K562 (cell line): ENCODE data around the gene USP4. TPM values are rescaled to one million over a fixed set of nuclear protein-coding genes. Genes with fewer than 3 reads are reported as not detected.

Experiments
- CREB1 ChIP-seq, 2 experiments: sonication (generic) in 1 of 2; formaldehyde crosslinking in 1 of 2; IDR thresholded peaks; 2 replicates each; pipeline versions ENCODE4 v1.6.1 to v1.8.0; 2012 to 2022; ENCODE audit warnings: inconsistent platforms in 1 of 2, mild to moderate bottlenecking in 1 of 2, missing genetic modification reagents in 1 of 2, moderate library complexity in 1 of 2
- ELF1 ChIP-seq: fragments of 200-800 bp; sonication (Bioruptor generic); IDR thresholded peaks from 2 replicates; pipeline ENCODE4 v1.6.1; 2016; ENCODE audit warnings: missing genetic modification characterization, missing compliant biosample characterization
- ETV5 ChIP-seq: sonication (generic); formaldehyde crosslinking; IDR thresholded peaks from 2 replicates; pipeline ENCODE4 v1.4.0; 2020; ENCODE audit warnings: low read depth, mild to moderate bottlenecking, missing genetic modification reagents
- GATA2 ChIP-seq: sonication (generic); formaldehyde crosslinking; IDR thresholded peaks from 2 replicates; pipeline ENCODE4 v1.4.0; 2020; ENCODE audit warnings: mild to moderate bottlenecking, missing genetic modification reagents
- ILK ChIP-seq: fragments of 450-650 bp; IDR thresholded peaks from 2 replicates; pipeline ENCODE4 v1.6.1; 2016; ENCODE audit warnings: missing genetic modification characterization, low read depth, mild to moderate bottlenecking, missing compliant biosample characterization, moderate library complexity, borderline replicate concordance
- MEIS2 ChIP-seq: fragments of 450-650 bp; IDR thresholded peaks from 2 replicates; pipeline ENCODE4 v1.6.1; 2014; ENCODE audit warnings: mild to moderate bottlenecking; ENCODE audit not compliant: partially characterized antibody
- MTF1 ChIP-seq: fragments of 250-450 bp; sonication (Bioruptor Pico); IDR thresholded peaks from 2 replicates; pipeline ENCODE4 v1.9.0; 2021; ENCODE audit warnings: moderate library complexity, mild to moderate bottlenecking, inconsistent platforms, borderline replicate concordance
- NCOA2 ChIP-seq, 2 experiments: fragments of 450-650 bp; IDR thresholded peaks; 2 replicates each; pipeline ENCODE4 v1.6.1; 2018; ENCODE audit warnings: mild to moderate bottlenecking in 2 of 2, moderate library complexity in 1 of 2; ENCODE audit not compliant: partially characterized antibody in 2 of 2
- PCBP1 ChIP-seq: fragments of 200-400 bp; formaldehyde crosslinking; IDR thresholded peaks from 2 replicates; pipeline ENCODE4 v1.6.1; 2018; ENCODE audit warnings: mild to moderate bottlenecking, low read depth, low read length; ENCODE audit not compliant: poor library complexity, severe bottlenecking
- SREBF1 ChIP-seq: fragments of 150-350 bp; IDR thresholded peaks from 2 replicates; pipeline ENCODE4 v1.6.1; 2014; ENCODE audit warnings: antibody characterized with exemption, low read depth, low read length, borderline replicate concordance
- ZBTB7A ChIP-seq: IDR thresholded peaks from 2 replicates; pipeline ENCODE4 v1.6.1; 2011; ENCODE audit warnings: low read depth, mild to moderate bottlenecking, low read length, moderate library complexity, borderline replicate concordance; ENCODE audit not compliant: control insufficient read depth
- ZNF431 ChIP-seq: sonication (generic); formaldehyde crosslinking; IDR thresholded peaks from 2 replicates; pipeline ENCODE4 v1.8.0; 2022; ENCODE audit warnings: mild to moderate bottlenecking, missing genetic modification reagents
- ZNF507 ChIP-seq: conservative IDR thresholded peaks from 2 replicates; pipeline ENCODE4 v1.6.1; 2017; ENCODE audit warnings: missing genetic modification characterization, missing compliant biosample characterization
- polyA plus RNA-seq, 8 experiments: library from polyadenylated mRNA; depleted of rRNA in 4 of 8; stranded (reverse) in 5 of 8; unstranded in 3 of 8; fragments of >200 nt; fragmentation: Nextera tagmentation in 2 of 8; fragmentation: Illumina TruSeq in 1 of 8; extraction: Ambion mirVana in 2 of 8; extraction: Trizol in 1 of 8; gene quantifications; 2 replicates each; pipeline versions ENCODE4 v1.2.1 to v1.2.3, GENCODE V29; 2011 to 2014; ENCODE audit warnings: inconsistent platforms in 1 of 8, missing spikeins in 1 of 8
- total RNA-seq, 7 experiments: library from RNA; depleted of rRNA in 6 of 7; stranded (reverse); fragments of >200 nt in 6 of 7; fragmentation: Illumina TruSeq in 2 of 7; extraction: Trizol in 2 of 7; gene quantifications; 2 replicates each; pipeline versions ENCODE4 v1.2.1 to v1.2.3, GENCODE V29; 2011 to 2021; ENCODE audit warnings: low replicate concordance in 1 of 7
- TF ChIP-seq, protein P1 (sequence below): sonication (generic); formaldehyde crosslinking; IDR thresholded peaks from 2 replicates; pipeline ENCODE4 v1.4.0; 2020; ENCODE audit warnings: mild to moderate bottlenecking, missing genetic modification reagents
- TF ChIP-seq, protein P2 (sequence below): sonication (generic); formaldehyde crosslinking; IDR thresholded peaks from 2 replicates; pipeline ENCODE4 v1.8.0; 2022; ENCODE audit warnings: mild to moderate bottlenecking, missing genetic modification reagents
- TF ChIP-seq, protein P3 (sequence below), 2 experiments: IDR thresholded peaks; 2 replicates each; pipeline ENCODE4 v1.6.1; 2012; ENCODE audit warnings: improper control_type of control experiment in 2 of 2, low read depth in 2 of 2, low read length in 2 of 2, borderline replicate concordance in 1 of 2
- TF ChIP-seq, protein P4 (sequence below): fragments of 250-450 bp; sonication (Bioruptor Pico); IDR thresholded peaks from 2 replicates; pipeline ENCODE4 v1.4.0; 2020; ENCODE audit warnings: mild to moderate bottlenecking

USP4 gene
- total and polyA plus RNA-seq, 9 of the 15 experiments (the other 6 are each of a cell fraction or from before 2014, with no cell fraction given): 11.8 to 40.4 (median 22.9) TPM

DNA sequence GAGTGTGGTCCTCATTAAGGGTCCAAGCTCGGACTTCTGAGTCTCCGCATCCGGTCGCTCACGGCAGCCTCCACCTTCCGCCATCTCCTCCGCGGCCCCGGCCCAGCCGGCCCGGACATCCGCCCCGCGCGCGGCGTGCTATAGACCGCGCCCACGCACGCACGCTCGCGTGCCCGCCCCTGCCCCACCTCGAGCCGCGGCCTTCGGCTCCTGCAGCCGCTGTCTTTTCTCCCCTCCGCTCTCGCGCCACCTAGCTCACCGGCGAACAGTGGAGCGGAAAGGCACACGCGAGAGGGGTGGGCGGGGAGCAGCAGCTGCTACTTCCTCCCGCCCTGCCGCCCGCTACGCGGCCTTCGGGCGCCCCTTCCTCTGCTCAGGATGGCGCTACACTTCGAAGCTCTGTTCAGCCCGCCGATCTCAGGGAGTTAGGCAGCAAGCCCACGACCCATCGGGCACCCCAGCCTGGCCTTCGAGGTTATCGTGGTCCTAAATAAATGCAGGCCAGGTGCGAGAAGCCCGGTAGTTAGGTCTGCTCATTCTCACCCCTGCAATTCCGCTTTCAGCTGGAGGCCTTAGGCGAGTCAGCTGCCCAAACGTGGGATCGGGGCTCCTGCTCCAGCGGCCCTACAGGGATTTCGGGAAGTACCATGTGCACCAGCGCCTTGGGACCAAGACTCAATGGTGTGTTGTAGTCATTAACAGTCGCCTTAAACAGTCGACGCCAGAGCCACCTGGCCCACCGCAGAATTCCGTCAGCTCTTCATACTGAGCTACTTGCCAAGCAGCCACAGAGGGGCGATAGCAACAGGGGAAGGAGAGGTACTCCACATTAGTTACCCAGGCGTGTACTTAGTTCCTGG lies at the start of gene USP4 (continued):
- TF ChIP-seq, protein P1, sequence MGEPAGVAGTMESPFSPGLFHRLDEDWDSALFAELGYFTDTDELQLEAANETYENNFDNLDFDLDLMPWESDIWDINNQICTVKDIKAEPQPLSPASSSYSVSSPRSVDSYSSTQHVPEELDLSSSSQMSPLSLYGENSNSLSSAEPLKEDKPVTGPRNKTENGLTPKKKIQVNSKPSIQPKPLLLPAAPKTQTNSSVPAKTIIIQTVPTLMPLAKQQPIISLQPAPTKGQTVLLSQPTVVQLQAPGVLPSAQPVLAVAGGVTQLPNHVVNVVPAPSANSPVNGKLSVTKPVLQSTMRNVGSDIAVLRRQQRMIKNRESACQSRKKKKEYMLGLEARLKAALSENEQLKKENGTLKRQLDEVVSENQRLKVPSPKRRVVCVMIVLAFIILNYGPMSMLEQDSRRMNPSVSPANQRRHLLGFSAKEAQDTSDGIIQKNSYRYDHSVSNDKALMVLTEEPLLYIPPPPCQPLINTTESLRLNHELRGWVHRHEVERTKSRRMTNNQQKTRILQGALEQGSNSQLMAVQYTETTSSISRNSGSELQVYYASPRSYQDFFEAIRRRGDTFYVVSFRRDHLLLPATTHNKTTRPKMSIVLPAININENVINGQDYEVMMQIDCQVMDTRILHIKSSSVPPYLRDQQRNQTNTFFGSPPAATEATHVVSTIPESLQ (CRISPR knock-in tag): peak; percentile 96; the same call in 1 of the 2 replicates
- peak; percentile 7 for TF ChIP-seq MEIS2
- TF ChIP-seq ZNF431 (CRISPR knock-in tag): no peak
- no peak for TF ChIP-seq MTF1 (CRISPR knock-in tag)
- TF ChIP-seq ZBTB7A: peak; percentile 95
- no peak for TF ChIP-seq ZNF507 (tag)
- TF ChIP-seq PCBP1: peak; percentile 66
- TF ChIP-seq CREB1 (IDR thresholded peaks at IDR 0.05): peak; percentile 42; the same call in 1 of the 2 replicates
- TF ChIP-seq CREB1 (CRISPR knock-in tag; IDR thresholded peaks at IDR 0.05): no peak; the same call in 1 of the 2 replicates
- no peak for TF ChIP-seq NCOA2 (IDR thresholded peaks at IDR 0.05; ENCODE audit: partially characterized antibody in 2 of 2)
- TF ChIP-seq GATA2 (CRISPR knock-in tag): no peak
- peak; percentile 83 for TF ChIP-seq ETV5 (CRISPR knock-in tag)
- peak; percentile 89 for TF ChIP-seq ELF1 (tag)
- TF ChIP-seq, protein P2, sequence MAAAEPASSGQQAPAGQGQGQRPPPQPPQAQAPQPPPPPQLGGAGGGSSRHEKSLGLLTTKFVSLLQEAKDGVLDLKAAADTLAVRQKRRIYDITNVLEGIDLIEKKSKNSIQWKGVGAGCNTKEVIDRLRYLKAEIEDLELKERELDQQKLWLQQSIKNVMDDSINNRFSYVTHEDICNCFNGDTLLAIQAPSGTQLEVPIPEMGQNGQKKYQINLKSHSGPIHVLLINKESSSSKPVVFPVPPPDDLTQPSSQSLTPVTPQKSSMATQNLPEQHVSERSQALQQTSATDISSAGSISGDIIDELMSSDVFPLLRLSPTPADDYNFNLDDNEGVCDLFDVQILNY (CRISPR knock-in tag): no peak
- TF ChIP-seq, protein P3, sequence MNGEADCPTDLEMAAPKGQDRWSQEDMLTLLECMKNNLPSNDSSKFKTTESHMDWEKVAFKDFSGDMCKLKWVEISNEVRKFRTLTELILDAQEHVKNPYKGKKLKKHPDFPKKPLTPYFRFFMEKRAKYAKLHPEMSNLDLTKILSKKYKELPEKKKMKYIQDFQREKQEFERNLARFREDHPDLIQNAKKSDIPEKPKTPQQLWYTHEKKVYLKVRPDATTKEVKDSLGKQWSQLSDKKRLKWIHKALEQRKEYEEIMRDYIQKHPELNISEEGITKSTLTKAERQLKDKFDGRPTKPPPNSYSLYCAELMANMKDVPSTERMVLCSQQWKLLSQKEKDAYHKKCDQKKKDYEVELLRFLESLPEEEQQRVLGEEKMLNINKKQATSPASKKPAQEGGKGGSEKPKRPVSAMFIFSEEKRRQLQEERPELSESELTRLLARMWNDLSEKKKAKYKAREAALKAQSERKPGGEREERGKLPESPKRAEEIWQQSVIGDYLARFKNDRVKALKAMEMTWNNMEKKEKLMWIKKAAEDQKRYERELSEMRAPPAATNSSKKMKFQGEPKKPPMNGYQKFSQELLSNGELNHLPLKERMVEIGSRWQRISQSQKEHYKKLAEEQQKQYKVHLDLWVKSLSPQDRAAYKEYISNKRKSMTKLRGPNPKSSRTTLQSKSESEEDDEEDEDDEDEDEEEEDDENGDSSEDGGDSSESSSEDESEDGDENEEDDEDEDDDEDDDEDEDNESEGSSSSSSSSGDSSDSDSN (IDR thresholded peaks at IDR 0.05; ENCODE audit: borderline replicate concordance in 1 of 2, low read depth in 2 of 2, low read length in 2 of 2): peak; percentile 79 to 88; a peak in 3 of 4 replicates
- no peak for TF ChIP-seq ILK (tag)
- no peak for TF ChIP-seq SREBF1
- TF ChIP-seq, protein P4, sequence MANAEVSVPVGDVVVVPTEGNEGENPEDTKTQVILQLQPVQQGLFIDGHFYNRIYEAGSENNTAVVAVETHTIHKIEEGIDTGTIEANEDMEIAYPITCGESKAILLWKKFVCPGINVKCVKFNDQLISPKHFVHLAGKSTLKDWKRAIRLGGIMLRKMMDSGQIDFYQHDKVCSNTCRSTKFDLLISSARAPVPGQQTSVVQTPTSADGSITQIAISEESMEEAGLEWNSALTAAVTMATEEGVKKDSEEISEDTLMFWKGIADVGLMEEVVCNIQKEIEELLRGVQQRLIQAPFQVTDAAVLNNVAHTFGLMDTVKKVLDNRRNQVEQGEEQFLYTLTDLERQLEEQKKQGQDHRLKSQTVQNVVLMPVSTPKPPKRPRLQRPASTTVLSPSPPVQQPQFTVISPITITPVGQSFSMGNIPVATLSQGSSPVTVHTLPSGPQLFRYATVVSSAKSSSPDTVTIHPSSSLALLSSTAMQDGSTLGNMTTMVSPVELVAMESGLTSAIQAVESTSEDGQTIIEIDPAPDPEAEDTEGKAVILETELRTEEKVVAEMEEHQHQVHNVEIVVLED (CRISPR knock-in tag): peak; percentile 96
